ENCODE results near the gene ACBD4.

- no peak for TF ChIP-seq CTCF (IDR thresholded peaks at IDR 0.05; ENCODE audit: low read depth, low read length)
- TF ChIP-seq EZH2phosphoT487 (IDR thresholded peaks at IDR 0.05; ENCODE audit: low read depth): no peak
Observed at GRCh38 chr17:45171338-45172231, 36.1 kb downstream of the ACBD4 start.

Measured in OCI-LY3 (cell line).